Endothelial cell of umbilical vein (primary cell): ENCODE data around the gene LEO1. TPM values are rescaled to one million over a fixed set of nuclear protein-coding genes. Genes with fewer than 3 reads are reported as not detected.
A peak's percentile ranks its signal among the peaks of the same experiment; 100 is the strongest.

Source experiments
- BruUV-seq: library from RNA; stranded (reverse); fragments of 400-500 nt; replicated peaks from 2 replicates; lab custom pipeline; 2021; lab: Mats Ljungman, UMichigan
- CTCF ChIA-PET: fragments of 300-600, 350-600 bp; sonication (Branson Sonifier 250); formaldehyde crosslinking; loops from one replicate; lab custom pipeline; 2021; ENCODE audit warnings: antibody characterized with exemption, inconsistent platforms; lab: Charles Lee
- POLR2A ChIA-PET: fragments of 300-600, 350-600 bp; sonication (Branson Sonifier 250); formaldehyde crosslinking; loops from one replicate; lab custom pipeline; 2021; ENCODE audit warnings: antibody characterized with exemption, inconsistent platforms; lab: Charles Lee
- DNase-seq: peaks from one replicate; pipeline ENCODE4 v3.0.0-alpha.2; 2011; ENCODE audit warnings: low read depth, low spot score
- FAIRE-seq: peaks from 2 replicates; lab custom pipeline; 2011; peaks lifted over from hg19 to GRCh38; lab: Jason Lieb, UNC
- H2AFZ ChIP-seq: 2 replicates; pipeline ENCODE4 v1.6.0; 2012; ENCODE audit warnings: low read depth, low read length, control low read depth, inconsistent platforms
- H3K27ac ChIP-seq: 2 replicates; pipeline ENCODE4 v1.5.1; 2011; ENCODE audit warnings: low read depth, mild to moderate bottlenecking, control low read depth, low read length, moderate library complexity; ENCODE audit not compliant: insufficient read depth
- H3K27me3 ChIP-seq, 2 experiments: 2 replicates each; pipeline versions ENCODE4 v1.6.0 to v1.6.1; 2011; ENCODE audit warnings: low read length in 2 of 2, mixed read lengths in 1 of 2; ENCODE audit not compliant: control insufficient read depth in 2 of 2, insufficient read depth in 2 of 2
- H3K36me3 ChIP-seq, 2 experiments: 2 replicates in 1 of 2; 3 replicates in 1 of 2; pipeline ENCODE4 v1.5.1; 2011; ENCODE audit warnings: low read length in 2 of 2, mild to moderate bottlenecking in 1 of 2, moderate library complexity in 1 of 2; ENCODE audit not compliant: control insufficient read depth in 2 of 2, insufficient read depth in 2 of 2; ENCODE audit errors: extremely low read depth in 1 of 2
- H3K4me1 ChIP-seq: 3 replicates; pipeline ENCODE4 v1.5.1; 2011; ENCODE audit warnings: mild to moderate bottlenecking, low read length; ENCODE audit not compliant: control insufficient read depth, insufficient read depth; ENCODE audit errors: extremely low read depth
- H3K4me2 ChIP-seq: 2 replicates; pipeline ENCODE4 v1.6.1; 2011; ENCODE audit warnings: low read length, control low read depth, mixed read lengths; ENCODE audit not compliant: insufficient read depth
- H3K4me3 ChIP-seq, 3 experiments: fragments of 200-600 bp in 1 of 3; sonication (generic), shearing (Covaris generic) in 1 of 3; replicated peaks in 1 of 3; 2 replicates each; pipeline ENCODE4 v1.5.1; 2011 to 2016; ENCODE audit warnings: control low read depth in 3 of 3, low read length in 3 of 3, mild to moderate bottlenecking in 2 of 3, inconsistent platforms in 1 of 3, low read depth in 1 of 3, moderate library complexity in 1 of 3; ENCODE audit not compliant: insufficient read depth in 1 of 3
- H3K79me2 ChIP-seq: 2 replicates; pipeline ENCODE4 v1.6.0; 2012; ENCODE audit warnings: low read length, inconsistent platforms; ENCODE audit not compliant: control insufficient read depth, insufficient read depth
- H3K9ac ChIP-seq: replicated peaks from 2 replicates; pipeline ENCODE3; 2011; ENCODE audit warnings: low read length, control low read depth; ENCODE audit not compliant: insufficient read depth; ENCODE audit errors: extremely low read depth
- H3K9me1 ChIP-seq: replicated peaks from 3 replicates; pipeline ENCODE4 v1.6.0; 2011; ENCODE audit warnings: mild to moderate bottlenecking, low read length; ENCODE audit not compliant: control insufficient read depth, insufficient read depth; ENCODE audit errors: extremely low read depth
- H3K9me3 ChIP-seq: replicated peaks from 2 replicates; pipeline ENCODE4 v1.5.1; 2012; ENCODE audit warnings: low read length, inconsistent platforms; ENCODE audit not compliant: control insufficient read depth, insufficient read depth
- H4K20me1 ChIP-seq: replicated peaks from 2 replicates; pipeline ENCODE3; 2011; ENCODE audit warnings: mild to moderate bottlenecking, low read length; ENCODE audit not compliant: control insufficient read depth, insufficient read depth; ENCODE audit errors: extremely low read depth
- EZH2 ChIP-seq: IDR thresholded peaks from 2 replicates; pipeline ENCODE4 v1.6.1; 2012; ENCODE audit warnings: borderline replicate concordance, low read depth, mild to moderate bottlenecking, moderate library complexity, low read length, inconsistent platforms; ENCODE audit not compliant: severe bottlenecking
- FOS ChIP-seq: IDR thresholded peaks from 2 replicates; pipeline ENCODE4 v1.6.1; 2011; ENCODE audit warnings: mild to moderate bottlenecking, low read length, moderate library complexity, borderline replicate concordance; ENCODE audit not compliant: insufficient read depth
- JUN ChIP-seq: IDR thresholded peaks from 2 replicates; pipeline ENCODE4 v1.6.1; 2011; ENCODE audit warnings: borderline replicate concordance, low read depth; ENCODE audit not compliant: insufficient read length, insufficient read depth
- MAX ChIP-seq: IDR thresholded peaks from 2 replicates; pipeline ENCODE4 v1.6.1; 2011; ENCODE audit not compliant: insufficient read depth, insufficient read length
- POLR2A ChIP-seq: IDR thresholded peaks from 2 replicates; pipeline ENCODE4 v1.6.1; 2012; ENCODE audit warnings: low read depth, mild to moderate bottlenecking, control low read depth, low read length
- POLR2AphosphoS5 ChIP-seq: IDR thresholded peaks from 2 replicates; pipeline ENCODE4 v1.6.1; 2012; ENCODE audit warnings: low read depth, mild to moderate bottlenecking, control low read depth, low read length, moderate library complexity; ENCODE audit not compliant: insufficient read depth
- dilution Hi-C: fragments of 300-500 bp; cut with MboI; formaldehyde crosslinking; loops from one replicate; pipeline ENCODE4 v1.15.0; 2019; ENCODE audit warnings: low sequenced_read_pairs; ENCODE audit not compliant: extremely low pct_ligation_motif_present
- intact Hi-C: fragments of 100-400 bp; cut with micrococcal nuclease; formaldehyde crosslinking; loops from one replicate; pipeline ENCODE4 v1.10.0; 2022
- polyA plus RNA-seq, 4 experiments: library from polyadenylated mRNA; depleted of rRNA in 3 of 4; stranded (reverse) in 3 of 4; unstranded in 1 of 4; fragments of >200 nt; gene quantifications; 2 replicates each; pipeline versions ENCODE4 v1.2.1 to v1.2.3, GENCODE V29; 2011 to 2012; ENCODE audit warnings: missing spikeins in 1 of 4
- total RNA-seq: library from RNA; stranded (reverse); gene quantifications from 2 replicates; pipeline ENCODE4 v1.2.3, GENCODE V29; 2021
- TF ChIP-seq, protein P1 (sequence below), 2 donors: IDR thresholded peaks; 1 replicate in 1 of 2; 2 replicates in 1 of 2; pipeline ENCODE4 v1.5.1; 2011; ENCODE audit warnings: low read length in 2 of 2, mild to moderate bottlenecking in 2 of 2, moderate library complexity in 2 of 2, control low read depth in 1 of 2, inconsistent platforms in 1 of 2, low read depth in 1 of 2; ENCODE audit not compliant: insufficient read depth in 1 of 2; ENCODE audit errors: extremely low read depth in 1 of 2

Gene LEO1
- total and polyA plus RNA-seq, 2 donors (not counting 3 experiments of a cell fraction or from before 2014, with no cell fraction given) = 1.3 to 28.0 TPM

DNA sequence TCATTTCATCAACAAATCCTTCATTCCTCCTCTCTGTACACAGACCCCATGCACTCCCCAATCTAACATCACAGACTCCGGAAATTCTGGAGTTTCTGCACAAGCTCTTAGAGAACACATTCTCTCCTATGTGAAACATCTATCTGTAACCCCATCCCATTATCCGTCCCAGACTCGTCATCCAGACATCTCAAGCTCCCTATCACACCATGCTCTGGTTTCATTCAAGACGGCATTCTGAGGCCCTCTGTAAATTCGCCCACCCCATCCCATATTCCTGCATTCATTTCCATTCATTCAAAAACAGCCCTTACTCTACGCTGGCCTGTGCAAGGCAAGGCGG lies 575 bp downstream of the LEO1 start:
- peaks cover 50% of the 10 kb centered on the region for H3K79me2 ChIP-seq
- dilution Hi-C loops = no loop called here
- POLR2A ChIA-PET = interaction anchor here (1.5 to 3.0 kb wide), 3 partner anchors 10 to 208 kb away, joined by 5 to 16 read pairs (median 13); no protein-coding TSS in a partner anchor

More for the DNA sequence above, 575 bp downstream of the LEO1 start:
- no peak for TF ChIP-seq JUN
- no peak for TF ChIP-seq MAX
- TF ChIP-seq, protein P1, sequence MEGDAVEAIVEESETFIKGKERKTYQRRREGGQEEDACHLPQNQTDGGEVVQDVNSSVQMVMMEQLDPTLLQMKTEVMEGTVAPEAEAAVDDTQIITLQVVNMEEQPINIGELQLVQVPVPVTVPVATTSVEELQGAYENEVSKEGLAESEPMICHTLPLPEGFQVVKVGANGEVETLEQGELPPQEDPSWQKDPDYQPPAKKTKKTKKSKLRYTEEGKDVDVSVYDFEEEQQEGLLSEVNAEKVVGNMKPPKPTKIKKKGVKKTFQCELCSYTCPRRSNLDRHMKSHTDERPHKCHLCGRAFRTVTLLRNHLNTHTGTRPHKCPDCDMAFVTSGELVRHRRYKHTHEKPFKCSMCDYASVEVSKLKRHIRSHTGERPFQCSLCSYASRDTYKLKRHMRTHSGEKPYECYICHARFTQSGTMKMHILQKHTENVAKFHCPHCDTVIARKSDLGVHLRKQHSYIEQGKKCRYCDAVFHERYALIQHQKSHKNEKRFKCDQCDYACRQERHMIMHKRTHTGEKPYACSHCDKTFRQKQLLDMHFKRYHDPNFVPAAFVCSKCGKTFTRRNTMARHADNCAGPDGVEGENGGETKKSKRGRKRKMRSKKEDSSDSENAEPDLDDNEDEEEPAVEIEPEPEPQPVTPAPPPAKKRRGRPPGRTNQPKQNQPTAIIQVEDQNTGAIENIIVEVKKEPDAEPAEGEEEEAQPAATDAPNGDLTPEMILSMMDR (IDR thresholded peaks at IDR 0.05; ENCODE audit: extremely low read depth in 1 of 2, insufficient read depth in 1 of 2, low read depth in 1 of 2, low read length in 2 of 2) = no peak
- TF ChIP-seq POLR2A = no peak
- TF ChIP-seq EZH2 = no peak
- no peak for TF ChIP-seq POLR2AphosphoS5
- no peak for TF ChIP-seq FOS
- Histone ChIP-seq H3K9ac (peak overlapping the region; percentile 91), H3K27me3 (no peaks in the 10 kb centered on the region), H3K36me3 (no peaks in the 10 kb centered on the region), H4K20me1 (no peaks in the 10 kb centered on the region), H3K9me3 (no peaks in the 10 kb centered on the region), H3K27ac (peak overlapping the region; percentile 68), H3K9me1 (no peaks in the 10 kb centered on the region), H3K4me2 (peak overlapping the region; percentile 62), H2AFZ (peak overlapping the region; percentile 95), H3K4me3 (peak overlapping the region; percentile 54 to 81 (median 61)), H3K4me1 (peaks cover 12% of the 10 kb centered on the region)
- no TSS peak for BruUV-seq
- FAIRE-seq (peak; percentile 24), DNase-seq (no peak)
- intact Hi-C loops = no loop called here
- CTCF ChIA-PET = interaction anchor here (0.6 to 2.7 kb wide), 17 partner anchors 8 to 286 kb away, joined by 3 to 23 read pairs (median 4); no protein-coding TSS in a partner anchor
